Epithelial cell of esophagus (primary cell): Measurements from ENCODE around the gene TSSC4.

Source experiments
- DNase-seq: peaks from one replicate; pipeline ENCODE4 v3.0.0; 2010; ENCODE audit warnings: low read depth
- H3K4me3 ChIP-seq: 2 replicates; pipeline ENCODE4 v1.5.1; 2011; ENCODE audit warnings: mild to moderate bottlenecking, low read length, control low read depth
- CTCF ChIP-seq: IDR thresholded peaks from 2 replicates; pipeline ENCODE4 v1.5.1; 2011; ENCODE audit warnings: low read depth, mild to moderate bottlenecking, low read length, control low read depth, inconsistent platforms; ENCODE audit not compliant: insufficient read depth; ENCODE audit errors: missing control alignments

TSSC4 gene

GRCh38 chr11:2434506-2435255, 34.1 kb downstream of the TSSC4 start:
- no peak overlapping the region for H3K4me3 ChIP-seq
- TF ChIP-seq CTCF, result no peak
- DNase-seq, result no peak

- no peak overlapping the region for H3K4me3 ChIP-seq
- DNase-seq, result no peak
- no peak for TF ChIP-seq CTCF
These were observed 34.9 kb downstream of the TSSC4 start for GRCh38 chr11:2435288-2436012.

- no peak overlapping the region for H3K4me3 ChIP-seq
- TF ChIP-seq CTCF, result no peak
- no peak for DNase-seq
These were observed 35.5 kb downstream of the TSSC4 start for GRCh38 chr11:2436013-2436520.

GRCh38 chr11:2436521-2437031, 36.0 kb downstream of the TSSC4 start:
- DNase-seq, result no peak
- no peak overlapping the region for H3K4me3 ChIP-seq
- no peak for TF ChIP-seq CTCF

- DNase-seq, result no peak
- H3K4me3 ChIP-seq, result no peak overlapping the region
- TF ChIP-seq CTCF, result no peak
These were observed 37.0 kb downstream of the TSSC4 start for GRCh38 chr11:2437516-2437915.

- H3K4me3 ChIP-seq, result no peak overlapping the region
- DNase-seq, result no peak
- no peak for TF ChIP-seq CTCF
These were observed 39.3 kb downstream of the TSSC4 start for GRCh38 chr11:2439820-2440219.
